Brain microvascular endothelial cell (primary cell): ENCODE measurements around the gene USP49.

ENCODE experiments used
- DNase-seq: peaks from one replicate; pipeline ENCODE4 v3.0.0-alpha.2; 2020
- H3K27ac ChIP-seq: fragments of 250-450 bp; sonication (Bioruptor Pico); 2 replicates; pipeline ENCODE4 v1.5.1; 2020; ENCODE audit warnings: mild to moderate bottlenecking, moderate library complexity
- H3K27me3 ChIP-seq: fragments of 250-450 bp; sonication (Bioruptor Pico); replicated peaks from 2 replicates; pipeline ENCODE4 v1.5.1; 2020; ENCODE audit warnings: mild to moderate bottlenecking
- H3K36me3 ChIP-seq: fragments of 250-450 bp; sonication (Bioruptor Pico); replicated peaks from 2 replicates; pipeline ENCODE4 v1.5.1; 2020; ENCODE audit warnings: mild to moderate bottlenecking
- H3K4me3 ChIP-seq: 2 replicates; pipeline ENCODE4 v1.5.1; 2011; ENCODE audit warnings: low read depth, mild to moderate bottlenecking, control low read depth, low read length, moderate library complexity
- in situ Hi-C: cut with HindIII; loops from 2 replicates; pipeline ENCODE4 v1.10.0; 2017; ENCODE audit warnings: low sequenced_read_pairs, low pct_ligation_motif_present
- TF ChIP-seq, protein P1 (sequence below): IDR thresholded peaks from 2 replicates; pipeline ENCODE4 v1.5.1; 2011; ENCODE audit warnings: low read depth, mild to moderate bottlenecking, moderate library complexity, low read length, control low read depth, inconsistent platforms; ENCODE audit errors: missing control alignments

USP49 gene

DNA sequence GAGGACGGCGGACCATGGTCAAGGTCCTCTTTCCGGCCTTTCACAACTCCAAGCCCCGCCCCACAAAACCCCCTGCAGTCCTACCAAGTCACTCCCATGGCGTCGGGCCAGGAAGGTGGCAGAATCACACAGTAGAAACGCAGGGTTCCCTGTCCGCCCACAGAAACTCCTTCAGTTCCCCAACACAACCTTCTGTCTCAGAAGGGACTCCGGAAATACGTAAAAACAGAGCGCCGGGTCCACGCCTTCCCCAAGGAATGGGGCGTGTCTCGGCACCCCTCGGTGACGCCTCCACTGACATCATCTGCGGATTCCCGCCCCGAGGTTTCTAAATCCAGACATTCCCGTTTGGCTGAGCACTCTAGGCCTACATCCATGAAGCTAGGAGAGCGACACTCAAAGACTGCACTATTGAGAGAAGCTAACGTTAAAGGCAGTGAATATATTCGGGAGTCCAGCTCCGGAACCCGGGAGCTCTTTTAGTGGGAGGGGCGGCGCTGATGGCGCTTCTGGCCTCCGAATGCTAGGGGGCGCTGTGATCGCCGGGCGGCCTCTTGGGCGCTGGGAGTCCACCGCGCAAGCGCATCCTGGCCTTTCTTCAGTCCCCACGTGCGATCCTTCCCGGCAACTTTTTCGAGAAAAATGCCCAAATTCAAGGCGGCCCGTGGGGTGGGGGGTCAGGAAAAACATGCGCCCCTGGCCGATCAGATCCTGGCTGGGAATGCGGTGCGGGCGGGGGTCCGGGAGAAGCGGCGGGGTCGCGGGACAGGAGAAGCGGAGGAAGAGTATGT lies 25.9 kb upstream of the USP49 start, which contains the start of the genes BYSL and MED20:
Gene BYSL, plus strand, starts transcription at position 579 of the 791 bp plus-strand sequence. Its CDS starts 64 bp downstream, at position 643.
Gene MED20, minus strand, starts transcription at position 219 of the 791 bp plus-strand sequence. Its CDS starts 121 bp downstream, at position 98.
- peak; percentile 95 for DNase-seq
- Histone ChIP-seq H3K4me3 (peak within 1 kb of the TSS; percentile 69), H3K27me3 (no peaks in the 10 kb centered on the region), H3K27ac (peak within 1 kb of the TSS; percentile 97), H3K36me3 (peaks cover 13% of the 10 kb centered on the region)
- TF ChIP-seq, protein P1, sequence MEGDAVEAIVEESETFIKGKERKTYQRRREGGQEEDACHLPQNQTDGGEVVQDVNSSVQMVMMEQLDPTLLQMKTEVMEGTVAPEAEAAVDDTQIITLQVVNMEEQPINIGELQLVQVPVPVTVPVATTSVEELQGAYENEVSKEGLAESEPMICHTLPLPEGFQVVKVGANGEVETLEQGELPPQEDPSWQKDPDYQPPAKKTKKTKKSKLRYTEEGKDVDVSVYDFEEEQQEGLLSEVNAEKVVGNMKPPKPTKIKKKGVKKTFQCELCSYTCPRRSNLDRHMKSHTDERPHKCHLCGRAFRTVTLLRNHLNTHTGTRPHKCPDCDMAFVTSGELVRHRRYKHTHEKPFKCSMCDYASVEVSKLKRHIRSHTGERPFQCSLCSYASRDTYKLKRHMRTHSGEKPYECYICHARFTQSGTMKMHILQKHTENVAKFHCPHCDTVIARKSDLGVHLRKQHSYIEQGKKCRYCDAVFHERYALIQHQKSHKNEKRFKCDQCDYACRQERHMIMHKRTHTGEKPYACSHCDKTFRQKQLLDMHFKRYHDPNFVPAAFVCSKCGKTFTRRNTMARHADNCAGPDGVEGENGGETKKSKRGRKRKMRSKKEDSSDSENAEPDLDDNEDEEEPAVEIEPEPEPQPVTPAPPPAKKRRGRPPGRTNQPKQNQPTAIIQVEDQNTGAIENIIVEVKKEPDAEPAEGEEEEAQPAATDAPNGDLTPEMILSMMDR = peak; percentile 96
- in situ Hi-C loops = no loop called here

DNA sequence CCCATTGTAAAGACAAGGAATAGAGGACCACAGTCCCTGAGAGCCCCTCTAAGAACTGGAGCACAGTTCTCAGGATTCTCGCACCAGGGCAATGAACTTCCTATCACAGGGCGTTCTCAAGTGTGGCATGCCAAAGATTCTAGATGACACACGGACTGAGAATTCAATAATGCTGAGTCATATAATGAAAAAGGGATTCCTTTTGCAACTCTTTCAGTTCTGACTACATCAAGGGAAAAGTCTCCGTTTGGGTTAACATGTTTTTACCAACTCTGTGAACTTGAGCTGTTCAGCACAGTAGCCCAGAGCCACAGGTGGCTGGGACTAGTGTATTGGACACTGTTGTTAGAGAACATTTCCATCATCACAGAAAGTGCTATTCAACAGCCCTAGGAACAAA lies 22.4 kb upstream of the USP49 start:
- DNase-seq = peak; percentile 90
- in situ Hi-C loops = no loop called here
- H3K36me3 ChIP-seq = peaks cover 31% of the 10 kb centered on the region
- TF ChIP-seq, protein P1 = no peak
- peak overlapping the region; percentile 90 for H3K27ac ChIP-seq
- H3K4me3 ChIP-seq = no peak overlapping the region
- H3K27me3 ChIP-seq = no peaks in the 10 kb centered on the region

DNA sequence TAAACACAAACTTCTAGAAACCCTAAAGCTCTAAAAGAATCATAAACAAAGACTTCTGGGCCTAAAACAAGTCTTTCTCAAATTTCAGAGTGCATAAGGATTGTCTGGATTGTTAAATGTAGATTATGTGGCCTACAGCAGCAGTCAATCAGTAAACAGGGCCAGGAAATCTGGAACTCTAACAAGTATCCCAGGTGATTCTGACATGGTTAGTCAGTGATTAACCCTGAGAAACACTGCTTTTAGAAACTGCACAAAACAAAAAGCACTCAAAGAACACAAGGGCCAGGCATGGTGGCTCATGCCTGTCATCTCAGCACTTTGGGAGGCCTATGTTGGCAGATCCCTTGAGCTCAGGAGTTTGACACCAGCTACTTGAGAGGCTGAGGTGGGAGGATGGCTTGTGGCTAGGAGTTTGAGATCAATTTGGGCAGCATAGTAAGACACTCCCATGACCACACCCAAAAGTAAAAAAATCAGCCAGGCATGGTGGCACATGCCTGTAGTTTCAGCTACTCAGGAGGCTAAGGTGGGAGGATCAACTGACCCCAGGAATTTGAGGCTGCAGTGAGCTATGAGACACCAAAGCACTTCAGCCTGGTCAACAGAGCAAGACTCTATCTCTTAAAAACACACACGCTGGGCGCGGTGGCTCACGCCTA lies 19.8 kb upstream of the USP49 start:
- Histone ChIP-seq H3K27ac (no peak overlapping the region), H3K36me3 (peaks cover 35% of the 10 kb centered on the region)

DNA sequence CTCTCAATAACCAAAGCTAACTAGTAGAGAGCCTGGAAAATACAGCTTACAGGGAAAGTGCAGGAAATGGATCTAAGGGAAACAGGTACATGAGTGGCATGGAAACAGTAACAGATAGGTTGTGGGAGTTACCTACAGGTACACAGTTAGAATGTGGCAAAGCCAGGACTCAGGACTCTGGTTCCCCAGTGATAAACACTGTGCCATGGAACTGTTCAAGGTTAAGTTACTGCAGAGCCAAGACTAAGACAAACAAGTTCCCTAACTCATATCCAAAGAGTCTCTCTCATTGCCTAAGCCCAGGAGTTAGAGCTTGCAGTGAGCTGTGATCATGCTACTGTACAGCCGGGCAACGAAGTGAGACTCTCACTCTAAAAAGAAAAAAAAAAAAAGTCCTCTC lies 19.2 kb upstream of the USP49 start:
- peaks cover 36% of the 10 kb centered on the region for H3K36me3 ChIP-seq
- TF ChIP-seq, protein P1 = no peak
- H3K4me3 ChIP-seq = no peak overlapping the region
- no peaks in the 10 kb centered on the region for H3K27me3 ChIP-seq
- H3K27ac ChIP-seq = no peak overlapping the region
- in situ Hi-C loops = no loop called here
- no peak for DNase-seq

More for the DNA sequence above, 19.8 kb upstream of the USP49 start:
- H3K27me3 ChIP-seq = no peaks in the 10 kb centered on the region
- TF ChIP-seq, protein P1 = no peak
- H3K4me3 ChIP-seq = no peak overlapping the region
- in situ Hi-C loops = no loop called here
- DNase-seq = no peak

DNA sequence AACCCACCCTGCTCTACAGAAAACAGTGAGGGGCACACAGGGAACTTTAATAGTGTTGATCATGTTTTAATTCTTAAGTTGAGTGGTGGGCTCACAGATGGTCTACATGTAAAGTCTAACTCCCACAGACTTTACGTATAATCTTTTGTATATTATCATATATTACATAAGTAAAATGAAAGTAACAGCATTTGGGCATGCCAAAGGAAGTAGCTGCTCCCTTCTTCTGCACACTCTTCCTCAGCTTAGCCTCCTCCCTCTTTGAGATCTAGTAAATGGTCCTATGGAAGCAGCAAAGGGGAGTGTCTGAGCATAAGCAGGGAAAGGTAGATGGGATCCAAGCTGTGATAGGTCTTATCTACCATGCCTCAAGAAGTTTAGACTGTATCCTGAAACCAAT lies 14.6 kb upstream of the USP49 start:
- no peaks in the 10 kb centered on the region for H3K27me3 ChIP-seq
- H3K4me3 ChIP-seq = no peak overlapping the region
- in situ Hi-C loops = no loop called here
- H3K36me3 ChIP-seq = peaks cover 46% of the 10 kb centered on the region
- H3K27ac ChIP-seq = no peak overlapping the region
- no peak for DNase-seq
- TF ChIP-seq, protein P1 = no peak
